Liver (tissue), 9 donors: Measurements from ENCODE around the gene ABHD8. TPM values are rescaled to one million over a fixed set of nuclear protein-coding genes. Genes with fewer than 3 reads are reported as not detected.

Experiments used
- DNase-seq: peaks from one replicate; pipeline ENCODE4 v3.0.0-alpha.2; 2017; ENCODE audit warnings: low spot score
- H3K27ac ChIP-seq, 2 donors: one replicate each; pipeline ENCODE4 v1.7.0; 2013; ENCODE audit warnings: inconsistent platforms in 2 of 2, low read length in 2 of 2, control low read depth in 1 of 2, low read depth in 1 of 2, mild to moderate bottlenecking in 1 of 2
- H3K27me3 ChIP-seq, 4 donors: one replicate each; pipeline versions ENCODE4 v1.6.1 to v1.7.0; 2013; ENCODE audit warnings: low read length in 3 of 4, inconsistent platforms in 1 of 4, mild to moderate bottlenecking in 1 of 4, moderate library complexity in 1 of 4; ENCODE audit not compliant: control insufficient read depth in 4 of 4, insufficient read depth in 4 of 4
- H3K36me3 ChIP-seq, 4 donors: one replicate each; pipeline versions ENCODE4 v1.6.1 to v1.7.0; 2013; ENCODE audit warnings: low read length in 3 of 4, mild to moderate bottlenecking in 3 of 4, low read depth in 1 of 4, moderate library complexity in 1 of 4; ENCODE audit not compliant: control insufficient read depth in 4 of 4, insufficient read depth in 3 of 4
- H3K4me1 ChIP-seq, 4 donors: one replicate each; pipeline versions ENCODE4 v1.6.1 to v1.7.0; 2013; ENCODE audit warnings: low read length in 3 of 4, mild to moderate bottlenecking in 3 of 4, moderate library complexity in 1 of 4; ENCODE audit not compliant: control insufficient read depth in 4 of 4, insufficient read depth in 4 of 4
- H3K4me3 ChIP-seq, 3 donors: one replicate each; pipeline versions ENCODE4 v1.6.1 to v1.7.0; 2013; ENCODE audit warnings: low read length in 3 of 3, control low read depth in 1 of 3, low read depth in 1 of 3, mild to moderate bottlenecking in 1 of 3
- H3K9ac ChIP-seq, 2 donors: one replicate each; pipeline ENCODE4 v1.7.0; 2013; ENCODE audit warnings: low read length in 2 of 2, mild to moderate bottlenecking in 2 of 2, moderate library complexity in 2 of 2, control low read depth in 1 of 2, low read depth in 1 of 2
- H3K9me3 ChIP-seq, 4 donors: one replicate each; pipeline versions ENCODE4 v1.6.1 to v1.7.0; 2013; ENCODE audit warnings: low read length in 3 of 4; ENCODE audit not compliant: control insufficient read depth in 4 of 4
- EGR1 ChIP-seq, 2 donors: IDR thresholded peaks; 2 replicates each; pipeline ENCODE4 v1.6.1; 2016 to 2018; ENCODE audit warnings: antibody characterized with exemption in 2 of 2, low read depth in 2 of 2
- FOXA1 ChIP-seq: IDR thresholded peaks from 2 replicates; pipeline ENCODE4 v1.6.1; 2016; ENCODE audit warnings: antibody characterized with exemption
- FOXA2 ChIP-seq: IDR thresholded peaks from 2 replicates; pipeline ENCODE4 v1.6.1; 2016; ENCODE audit warnings: antibody characterized with exemption
- GABPA ChIP-seq, 2 donors: IDR thresholded peaks in 1 of 2; conservative IDR thresholded peaks in 1 of 2; 2 replicates each; pipeline ENCODE4 v1.6.1; 2016; ENCODE audit warnings: antibody characterized with exemption in 2 of 2, mild to moderate bottlenecking in 1 of 2, moderate library complexity in 1 of 2
- HNF4A ChIP-seq, 2 donors: conservative IDR thresholded peaks; 2 replicates each; pipeline ENCODE4 v1.6.1; 2016; ENCODE audit warnings: antibody characterized with exemption in 2 of 2, mild to moderate bottlenecking in 2 of 2
- HNF4G ChIP-seq: IDR thresholded peaks from 2 replicates; pipeline ENCODE4 v1.6.1; 2016; ENCODE audit warnings: antibody characterized with exemption
- JUND ChIP-seq, 2 donors: IDR thresholded peaks; 2 replicates each; pipeline ENCODE4 v1.6.1; 2016; ENCODE audit warnings: antibody characterized with exemption in 2 of 2
- NR2F2 ChIP-seq: IDR thresholded peaks from 2 replicates; pipeline ENCODE4 v1.6.1; 2016; ENCODE audit warnings: antibody characterized with exemption
- RAD21 ChIP-seq, 2 donors: IDR thresholded peaks; 2 replicates each; pipeline ENCODE4 v1.6.1; 2016; ENCODE audit warnings: antibody characterized with exemption in 2 of 2, mild to moderate bottlenecking in 2 of 2
- RXRA ChIP-seq, 2 donors: IDR thresholded peaks; 2 replicates each; pipeline ENCODE4 v1.6.1; 2017 to 2018; ENCODE audit warnings: antibody characterized with exemption in 2 of 2, mild to moderate bottlenecking in 1 of 2
- TAF1 ChIP-seq: conservative IDR thresholded peaks from 2 replicates; pipeline ENCODE4 v1.6.1; 2016; ENCODE audit warnings: antibody characterized with exemption, mild to moderate bottlenecking
- WGBS: extraction: QIAGEN DNeasy Blood & Tissue Kit; methylation state at CpG from one replicate; pipeline ENCODE4 v1.1.7; 2013; 5-methylcytosine and 5-hydroxymethylcytosine counted together
- polyA plus RNA-seq, 2 donors: library from polyadenylated mRNA; stranded (reverse) in 1 of 2; unstranded in 1 of 2; fragments of 200-250 nt in 1 of 2; fragments of >200 nt in 1 of 2; fragmentation: Nextera tagmentation in 1 of 2; extraction: Ambion mirVana in 1 of 2; gene quantifications; one replicate each; pipeline versions ENCODE4 v1.2.1 to v1.2.3, GENCODE V29; 2013 to 2015
- total RNA-seq, 2 donors: library from RNA; depleted of rRNA; stranded (reverse); fragments of >200 nt; gene quantifications; one replicate each; pipeline ENCODE4 v1.2.3, GENCODE V29; 2014
- TF ChIP-seq, protein P1 (sequence below): IDR thresholded peaks from 2 replicates; pipeline ENCODE4 v1.6.1; 2016; ENCODE audit warnings: antibody characterized with exemption, mild to moderate bottlenecking
- TF ChIP-seq, protein P2 (sequence below): fragments of 150-350 bp; IDR thresholded peaks from 2 replicates; pipeline ENCODE4 v1.5.1; 2017; ENCODE audit warnings: improper control_type of control experiment, low read depth, low read length; ENCODE audit not compliant: missing input control
- TF ChIP-seq, protein P3 (sequence below): IDR thresholded peaks from 2 replicates; pipeline ENCODE4 v1.6.1; 2016; ENCODE audit warnings: antibody characterized with exemption
- donor health status: healthy.
- donor health status: healthy.
- donor health status: healthy.
- donor health status: healthy.
- donor health status: healthy.

ABHD8 gene
- total and polyA plus RNA-seq, 4 donors: 6.3 to 26.9 (median 14.4) TPM

DNA sequence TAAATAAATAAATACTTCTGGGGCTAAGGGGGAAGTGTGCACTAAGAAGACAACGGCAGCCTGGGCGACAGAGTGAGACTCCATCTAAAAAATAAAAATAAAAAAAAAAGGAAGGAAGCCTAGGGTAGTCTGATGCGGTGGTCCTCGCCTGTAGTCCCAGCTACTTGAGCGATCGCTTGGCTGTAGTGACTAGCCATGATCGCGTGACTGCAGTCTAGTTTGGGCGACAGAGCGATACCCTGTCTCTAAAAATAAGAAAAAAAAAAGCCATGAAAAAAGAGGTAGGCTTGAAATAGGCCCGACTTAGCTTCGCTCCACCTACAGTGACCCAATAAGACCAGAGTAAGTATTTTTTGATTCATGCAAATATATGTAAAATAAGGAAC lies 36.6 kb downstream of the ABHD8 start:
- DNase-seq: no peak
- Histone ChIP-seq H3K4me3 (no peak overlapping the region), H3K36me3 (peaks cover 0 to 11% (median 5%) of the 10 kb centered on the region in 4 donors), H3K27me3 (no peaks in the 10 kb centered on the region), H3K9ac (no peak overlapping the region), H3K27ac (no peak overlapping the region), H3K4me1 (peaks cover 3 to 11% (median 10%) of the 10 kb centered on the region in 4 donors), H3K9me3 (no peaks in the 10 kb centered on the region)
- 82% methylated on average over 12 of the region's 12 CpGs for WGBS
- TF ChIP-seq RAD21 (IDR thresholded peaks at IDR 0.05) (no peak), RXRA (IDR thresholded peaks at IDR 0.05) (no peak), JUND (IDR thresholded peaks at IDR 0.05) (no peak), HNF4A (conservative IDR thresholded peaks at IDR 0.05) (no peak), NR2F2 (no peak), EGR1 (IDR thresholded peaks at IDR 0.05; ENCODE audit: low read depth in 2 of 2) (no peak), HNF4G (no peak), FOXA1 (no peak), GABPA (IDR thresholded peaks at IDR 0.05 in 1 of 2, conservative IDR thresholded peaks at IDR 0.05 in 1 of 2) (no peak)
- TF ChIP-seq, protein P1, sequence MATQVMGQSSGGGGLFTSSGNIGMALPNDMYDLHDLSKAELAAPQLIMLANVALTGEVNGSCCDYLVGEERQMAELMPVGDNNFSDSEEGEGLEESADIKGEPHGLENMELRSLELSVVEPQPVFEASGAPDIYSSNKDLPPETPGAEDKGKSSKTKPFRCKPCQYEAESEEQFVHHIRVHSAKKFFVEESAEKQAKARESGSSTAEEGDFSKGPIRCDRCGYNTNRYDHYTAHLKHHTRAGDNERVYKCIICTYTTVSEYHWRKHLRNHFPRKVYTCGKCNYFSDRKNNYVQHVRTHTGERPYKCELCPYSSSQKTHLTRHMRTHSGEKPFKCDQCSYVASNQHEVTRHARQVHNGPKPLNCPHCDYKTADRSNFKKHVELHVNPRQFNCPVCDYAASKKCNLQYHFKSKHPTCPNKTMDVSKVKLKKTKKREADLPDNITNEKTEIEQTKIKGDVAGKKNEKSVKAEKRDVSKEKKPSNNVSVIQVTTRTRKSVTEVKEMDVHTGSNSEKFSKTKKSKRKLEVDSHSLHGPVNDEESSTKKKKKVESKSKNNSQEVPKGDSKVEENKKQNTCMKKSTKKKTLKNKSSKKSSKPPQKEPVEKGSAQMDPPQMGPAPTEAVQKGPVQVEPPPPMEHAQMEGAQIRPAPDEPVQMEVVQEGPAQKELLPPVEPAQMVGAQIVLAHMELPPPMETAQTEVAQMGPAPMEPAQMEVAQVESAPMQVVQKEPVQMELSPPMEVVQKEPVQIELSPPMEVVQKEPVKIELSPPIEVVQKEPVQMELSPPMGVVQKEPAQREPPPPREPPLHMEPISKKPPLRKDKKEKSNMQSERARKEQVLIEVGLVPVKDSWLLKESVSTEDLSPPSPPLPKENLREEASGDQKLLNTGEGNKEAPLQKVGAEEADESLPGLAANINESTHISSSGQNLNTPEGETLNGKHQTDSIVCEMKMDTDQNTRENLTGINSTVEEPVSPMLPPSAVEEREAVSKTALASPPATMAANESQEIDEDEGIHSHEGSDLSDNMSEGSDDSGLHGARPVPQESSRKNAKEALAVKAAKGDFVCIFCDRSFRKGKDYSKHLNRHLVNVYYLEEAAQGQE: no peak
- TF ChIP-seq, protein P2, sequence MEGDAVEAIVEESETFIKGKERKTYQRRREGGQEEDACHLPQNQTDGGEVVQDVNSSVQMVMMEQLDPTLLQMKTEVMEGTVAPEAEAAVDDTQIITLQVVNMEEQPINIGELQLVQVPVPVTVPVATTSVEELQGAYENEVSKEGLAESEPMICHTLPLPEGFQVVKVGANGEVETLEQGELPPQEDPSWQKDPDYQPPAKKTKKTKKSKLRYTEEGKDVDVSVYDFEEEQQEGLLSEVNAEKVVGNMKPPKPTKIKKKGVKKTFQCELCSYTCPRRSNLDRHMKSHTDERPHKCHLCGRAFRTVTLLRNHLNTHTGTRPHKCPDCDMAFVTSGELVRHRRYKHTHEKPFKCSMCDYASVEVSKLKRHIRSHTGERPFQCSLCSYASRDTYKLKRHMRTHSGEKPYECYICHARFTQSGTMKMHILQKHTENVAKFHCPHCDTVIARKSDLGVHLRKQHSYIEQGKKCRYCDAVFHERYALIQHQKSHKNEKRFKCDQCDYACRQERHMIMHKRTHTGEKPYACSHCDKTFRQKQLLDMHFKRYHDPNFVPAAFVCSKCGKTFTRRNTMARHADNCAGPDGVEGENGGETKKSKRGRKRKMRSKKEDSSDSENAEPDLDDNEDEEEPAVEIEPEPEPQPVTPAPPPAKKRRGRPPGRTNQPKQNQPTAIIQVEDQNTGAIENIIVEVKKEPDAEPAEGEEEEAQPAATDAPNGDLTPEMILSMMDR: no peak

DNA sequence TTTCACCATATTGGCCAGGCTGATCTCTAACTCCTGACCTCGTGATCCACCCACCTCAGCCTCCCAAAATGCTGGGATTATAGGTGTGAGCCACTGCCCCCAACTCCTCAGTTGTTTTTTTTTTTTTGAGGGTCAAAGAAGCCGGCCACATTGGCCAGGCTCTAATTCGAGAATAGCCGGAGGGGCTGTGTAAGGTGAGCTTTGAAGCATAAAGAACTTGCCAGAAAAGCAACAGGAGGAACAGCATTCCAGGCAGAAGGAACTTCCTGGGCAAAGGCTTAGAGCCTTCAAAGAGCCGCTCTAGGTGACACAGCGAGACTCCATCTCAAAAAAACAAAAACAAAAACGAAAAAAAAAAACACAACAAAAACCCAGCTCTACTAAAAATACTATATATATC lies 37.2 kb downstream of the ABHD8 start:
- WGBS: 93% methylated on average over 7 of the region's 7 CpGs
- Histone ChIP-seq H3K36me3 (peaks cover 0 to 6% (median under 1%) of the 10 kb centered on the region in 4 donors), H3K9me3 (no peaks in the 10 kb centered on the region), H3K27me3 (no peaks in the 10 kb centered on the region), H3K27ac (no peak overlapping the region), H3K9ac (no peak overlapping the region), H3K4me3 (no peak overlapping the region), H3K4me1 (peaks cover 3 to 11% (median 10%) of the 10 kb centered on the region in 4 donors)
- TF ChIP-seq FOXA2 (no peak), TAF1 (no peak), RAD21 (IDR thresholded peaks at IDR 0.05) (no peak), HNF4A (conservative IDR thresholded peaks at IDR 0.05) (no peak)
- TF ChIP-seq, protein P3, sequence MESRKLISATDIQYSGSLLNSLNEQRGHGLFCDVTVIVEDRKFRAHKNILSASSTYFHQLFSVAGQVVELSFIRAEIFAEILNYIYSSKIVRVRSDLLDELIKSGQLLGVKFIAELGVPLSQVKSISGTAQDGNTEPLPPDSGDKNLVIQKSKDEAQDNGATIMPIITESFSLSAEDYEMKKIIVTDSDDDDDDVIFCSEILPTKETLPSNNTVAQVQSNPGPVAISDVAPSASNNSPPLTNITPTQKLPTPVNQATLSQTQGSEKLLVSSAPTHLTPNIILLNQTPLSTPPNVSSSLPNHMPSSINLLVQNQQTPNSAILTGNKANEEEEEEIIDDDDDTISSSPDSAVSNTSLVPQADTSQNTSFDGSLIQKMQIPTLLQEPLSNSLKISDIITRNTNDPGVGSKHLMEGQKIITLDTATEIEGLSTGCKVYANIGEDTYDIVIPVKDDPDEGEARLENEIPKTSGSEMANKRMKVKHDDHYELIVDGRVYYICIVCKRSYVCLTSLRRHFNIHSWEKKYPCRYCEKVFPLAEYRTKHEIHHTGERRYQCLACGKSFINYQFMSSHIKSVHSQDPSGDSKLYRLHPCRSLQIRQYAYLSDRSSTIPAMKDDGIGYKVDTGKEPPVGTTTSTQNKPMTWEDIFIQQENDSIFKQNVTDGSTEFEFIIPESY: no peak
- TF ChIP-seq, protein P2: no peak
- no peak for DNase-seq
